K562 (cell line): Measurements from ENCODE around the gene DTNBP1. TPM values are rescaled to one million over a fixed set of nuclear protein-coding genes. Genes with fewer than 3 reads are reported as not detected.

Experiments
- ATAC-seq: fragments of 200-7000 bp; cut with Tn5 transposase; 3 replicates; pipeline ENCODE4 v1.9.1; 2020; ENCODE audit warnings: moderate library complexity
- BruUV-seq: library from RNA; stranded (reverse); fragments of 400-500 nt; replicated peaks from 2 replicates; lab custom pipeline; 2021; lab: Mats Ljungman, UMichigan
- CTCF ChIA-PET: fragments of 300-600 bp; formaldehyde crosslinking; extraction: SDS; loops from one replicate; lab custom pipeline; 2021; ENCODE audit warnings: low intra/inter-chr PET ratio; lab: Yijun Ruan, JAX
- POLR2A ChIA-PET: fragments of 300-600, 350-650 bp; sonication (Branson Sonifier 250); formaldehyde crosslinking; extraction: SDS; loops from one replicate; lab custom pipeline; 2021; ENCODE audit warnings: antibody characterized with exemption, inconsistent platforms; lab: Yijun Ruan, JAX
- DNase-seq, 4 experiments: peaks; one replicate each; pipeline versions ENCODE4 v3.0.0 to v3.0.0-alpha.2; 2011 to 2018; ENCODE audit warnings: low spot score in 3 of 4, mixed read lengths in 3 of 4; ENCODE audit errors: extremely low read depth in 1 of 4
- FAIRE-seq: peaks from 2 replicates; lab custom pipeline; 2011; peaks lifted over from hg19 to GRCh38; lab: Jason Lieb, UNC
- H2AFZ ChIP-seq: 2 replicates; pipeline ENCODE4 v1.6.0; 2011; ENCODE audit warnings: low read depth, low read length, control low read depth, inconsistent platforms
- H3K27ac ChIP-seq: fragments of 200-600 bp; 3 replicates; pipeline ENCODE4 v1.8.0; 2011; ENCODE audit warnings: low read depth, mild to moderate bottlenecking, control low read depth, inconsistent platforms, low read length, moderate library complexity, mixed read lengths; ENCODE audit errors: extremely low read depth
- H3K27me3 ChIP-seq, 2 experiments: fragments of 300-600 bp in 1 of 2; 2 replicates in 1 of 2; 3 replicates in 1 of 2; pipeline versions ENCODE4 v1.6.0 to v1.8.0; 2011; ENCODE audit warnings: inconsistent platforms in 2 of 2, low read length in 2 of 2, mild to moderate bottlenecking in 1 of 2, mixed read lengths in 1 of 2, moderate library complexity in 1 of 2; ENCODE audit not compliant: control insufficient read depth in 2 of 2, insufficient read depth in 2 of 2
- H3K36me3 ChIP-seq: fragments of 300-600 bp; 3 replicates; pipeline ENCODE4 v1.8.0; 2011; ENCODE audit warnings: mild to moderate bottlenecking, low read length, inconsistent platforms; ENCODE audit not compliant: control insufficient read depth, insufficient read depth
- H3K4me1 ChIP-seq, 2 experiments: fragments of 200-600 bp in 1 of 2; replicated peaks in 1 of 2; 2 replicates in 1 of 2; 3 replicates in 1 of 2; pipeline versions ENCODE4 v1.5.1 to v1.8.0; 2011; ENCODE audit warnings: inconsistent platforms in 2 of 2, low read length in 2 of 2, mild to moderate bottlenecking in 1 of 2, mixed read lengths in 1 of 2, moderate library complexity in 1 of 2; ENCODE audit not compliant: control insufficient read depth in 2 of 2, insufficient read depth in 2 of 2
- H3K4me2 ChIP-seq: 2 replicates; pipeline ENCODE4 v1.6.1; 2011; ENCODE audit warnings: low read length, control low read depth, inconsistent platforms, mixed read lengths; ENCODE audit not compliant: insufficient read depth
- H3K4me3 ChIP-seq: fragments of 200-600 bp; sonication (generic), shearing (Covaris generic); 2 replicates; pipeline ENCODE4 v1.5.1; 2016; ENCODE audit warnings: control low read depth, inconsistent platforms
- H3K79me2 ChIP-seq: fragments of 200-600 bp; 3 replicates; pipeline ENCODE4 v1.8.0; 2011; ENCODE audit warnings: low read length, inconsistent platforms; ENCODE audit not compliant: control insufficient read depth, insufficient read depth
- H3K9ac ChIP-seq, 2 experiments: 2 replicates each; pipeline versions ENCODE4 v1.6.0 to v1.6.1; 2011; ENCODE audit warnings: low read depth in 2 of 2, low read length in 2 of 2, control low read depth in 1 of 2, inconsistent platforms in 1 of 2, mild to moderate bottlenecking in 1 of 2, mixed read lengths in 1 of 2; ENCODE audit not compliant: insufficient read depth in 1 of 2
- H3K9me1 ChIP-seq: one replicate; pipeline ENCODE4 v1.6.0; 2011; ENCODE audit warnings: inconsistent platforms, mild to moderate bottlenecking, low read length, moderate library complexity; ENCODE audit not compliant: control insufficient read depth, insufficient read depth
- H3K9me3 ChIP-seq: replicated peaks from 2 replicates; pipeline ENCODE4 v1.5.1; 2011; ENCODE audit warnings: low read depth, low read length, inconsistent platforms; ENCODE audit not compliant: control insufficient read depth, insufficient read depth
- H4K20me1 ChIP-seq: replicated peaks from 2 replicates; pipeline ENCODE4 v1.6.1; 2011; ENCODE audit warnings: low read length, inconsistent platforms, mixed read lengths; ENCODE audit not compliant: control insufficient read depth, insufficient read depth
- ADNP ChIP-seq: fragments of 200-800 bp; sonication (Bioruptor generic); IDR thresholded peaks from 2 replicates; pipeline ENCODE4 v1.6.1; 2016; ENCODE audit warnings: missing genetic modification characterization, missing compliant biosample characterization
- ARID2 ChIP-seq: fragments of 450-650 bp; IDR thresholded peaks from 2 replicates; pipeline ENCODE4 v1.6.1; 2017; ENCODE audit warnings: antibody characterized with exemption, mild to moderate bottlenecking
- BRD9 ChIP-seq: fragments of 450-650 bp; IDR thresholded peaks from 2 replicates; pipeline ENCODE4 v1.6.1; 2018; ENCODE audit warnings: low read depth; ENCODE audit not compliant: partially characterized antibody
- CHCHD3 ChIP-seq: fragments of 250-450 bp; sonication (Bioruptor Pico); IDR thresholded peaks from 2 replicates; pipeline ENCODE4 v2.1.2; 2022; ENCODE audit warnings: mild to moderate bottlenecking
- ETV6 ChIP-seq, 3 experiments: fragments of 150-350 bp in 1 of 3; sonication (generic) in 1 of 3; formaldehyde crosslinking in 1 of 3; IDR thresholded peaks; 2 replicates each; pipeline versions ENCODE4 v1.6.1 to v1.8.0; 2014 to 2022; ENCODE audit warnings: borderline replicate concordance in 2 of 3, low read depth in 2 of 3, antibody characterized with exemption in 1 of 3, low read length in 1 of 3, mild to moderate bottlenecking in 1 of 3, missing genetic modification reagents in 1 of 3
- FOXJ2 ChIP-seq: fragments of 200-800 bp; sonication (Bioruptor generic); IDR thresholded peaks from 2 replicates; pipeline ENCODE4 v1.6.1; 2016; ENCODE audit warnings: missing genetic modification characterization, missing compliant biosample characterization
- MXI1 ChIP-seq: IDR thresholded peaks from 2 replicates; pipeline ENCODE4 v1.6.1; 2011; ENCODE audit warnings: low read depth, mild to moderate bottlenecking, improper control_type of control experiment, low read length
- NUFIP1 ChIP-seq: fragments of 450-650 bp; IDR thresholded peaks from 2 replicates; pipeline ENCODE4 v1.6.1; 2018; ENCODE audit not compliant: partially characterized antibody
- PURB ChIP-seq: sonication (generic); formaldehyde crosslinking; IDR thresholded peaks from 2 replicates; pipeline ENCODE4 v1.9.0; 2021; ENCODE audit warnings: low read depth, mild to moderate bottlenecking, missing genetic modification reagents
- SIX5 ChIP-seq, 2 experiments: IDR thresholded peaks; 2 replicates each; pipeline ENCODE4 v1.6.1; 2011; ENCODE audit warnings: low read length in 2 of 2, borderline replicate concordance in 1 of 2, low read depth in 1 of 2, mild to moderate bottlenecking in 1 of 2, moderate library complexity in 1 of 2; ENCODE audit not compliant: insufficient read depth in 1 of 2
- TAF1 ChIP-seq: IDR thresholded peaks from 2 replicates; pipeline ENCODE4 v1.6.1; 2011; ENCODE audit warnings: mild to moderate bottlenecking, low read length, moderate library complexity; ENCODE audit not compliant: insufficient read depth, control insufficient read depth, severe bottlenecking; ENCODE audit errors: extremely low read depth
- XRCC3 ChIP-seq: fragments of 450-650 bp; IDR thresholded peaks from 2 replicates; pipeline ENCODE4 v1.6.1; 2017; ENCODE audit warnings: mild to moderate bottlenecking, moderate library complexity
- ZNF696 ChIP-seq: fragments of 250-450 bp; sonication (Bioruptor Pico); conservative IDR thresholded peaks from 2 replicates; pipeline ENCODE4 v1.4.0; 2020; ENCODE audit warnings: mild to moderate bottlenecking, moderate library complexity
- WGBS: fragments of 100-300 bp; shearing (Covaris generic); methylation state at CpG from one replicate; pipeline ENCODE4 v1.1.6; 2016; ENCODE audit warnings: low coverage, mixed read lengths; ENCODE audit not compliant: insufficient coverage; ENCODE audit errors: missing lambda C conversion rate; 5-methylcytosine and 5-hydroxymethylcytosine counted together
- in situ Hi-C: fragments of 300-500 bp; cut with MboI; formaldehyde crosslinking; loops from 4 replicates; pipeline ENCODE4 v1.15.0; 2018; ENCODE audit warnings: inconsistent platforms, mixed read lengths
- intact Hi-C: fragments of 100-400 bp; cut with micrococcal nuclease; formaldehyde crosslinking; loops from 2 replicates; pipeline ENCODE4 v1.14.2; 2022
- polyA plus RNA-seq, 8 experiments: library from polyadenylated mRNA; depleted of rRNA in 4 of 8; stranded (reverse) in 5 of 8; unstranded in 3 of 8; fragments of >200 nt; fragmentation: Nextera tagmentation in 2 of 8; fragmentation: Illumina TruSeq in 1 of 8; extraction: Ambion mirVana in 2 of 8; extraction: Trizol in 1 of 8; gene quantifications; 2 replicates each; pipeline versions ENCODE4 v1.2.1 to v1.2.3, GENCODE V29; 2011 to 2014; ENCODE audit warnings: inconsistent platforms in 1 of 8, missing spikeins in 1 of 8
- total RNA-seq, 7 experiments: library from RNA; depleted of rRNA in 6 of 7; stranded (reverse); fragments of >200 nt in 6 of 7; fragmentation: Illumina TruSeq in 2 of 7; extraction: Trizol in 2 of 7; gene quantifications; 2 replicates each; pipeline versions ENCODE4 v1.2.1 to v1.2.3, GENCODE V29; 2011 to 2021; ENCODE audit warnings: low replicate concordance in 1 of 7
- TF ChIP-seq, protein P1 (sequence below): fragments of 450-650 bp; IDR thresholded peaks from 2 replicates; pipeline ENCODE4 v1.7.0; 2016; ENCODE audit warnings: borderline replicate concordance
- TF ChIP-seq, protein P2 (sequence below), 2 experiments: fragments of 450-650 bp; IDR thresholded peaks; 2 replicates each; pipeline ENCODE4 v1.6.1; 2016
- TF ChIP-seq, protein P3 (sequence below): sonication (generic); formaldehyde crosslinking; IDR thresholded peaks from 2 replicates; pipeline ENCODE4 v1.8.1; 2023; ENCODE audit warnings: mild to moderate bottlenecking, missing genetic modification reagents

DTNBP1 gene
- total and polyA plus RNA-seq, 9 of the 15 experiments (the other 6 are each of a cell fraction or from before 2014, with no cell fraction given): 16.7 to 54.5 (median 21.4) TPM

DNA sequence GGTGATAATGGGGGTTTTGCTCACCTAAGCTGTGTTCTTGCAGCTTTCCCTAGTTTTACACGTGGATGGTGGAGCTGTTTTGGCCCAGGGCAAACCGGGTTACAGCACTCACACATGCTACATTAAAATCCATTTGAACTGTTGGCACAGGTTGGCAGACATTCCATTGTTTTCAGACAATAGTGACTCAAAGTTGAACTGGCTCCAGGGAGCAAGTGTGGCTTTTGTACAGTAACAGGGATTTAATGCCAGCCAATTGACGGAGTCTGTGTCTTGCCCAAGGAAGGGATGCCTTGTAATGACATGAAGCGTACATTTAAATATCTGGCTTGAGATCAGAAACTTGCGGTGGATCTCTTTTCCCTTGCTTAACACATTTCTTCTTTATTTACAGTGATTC, 183.1 kb downstream of the DTNBP1 start:
- Histone ChIP-seq H3K27ac (no peak overlapping the region), H3K9ac (no peak overlapping the region), H3K4me1 (peaks cover 3 to 14% of the 10 kb centered on the region in 2 experiments; a peak in 3 of 5 replicates), H3K79me2 (peaks cover 30% of the 10 kb centered on the region), H4K20me1 (peaks cover 8% of the 10 kb centered on the region; the same call in 1 of the 2 replicates), H3K9me1 (no peaks in the 10 kb centered on the region), H2AFZ (no peak overlapping the region), H3K4me3 (no peak overlapping the region), H3K4me2 (no peak overlapping the region), H3K9me3 (no peaks in the 10 kb centered on the region), H3K27me3 (no peaks in the 10 kb centered on the region), H3K36me3 (peaks cover 13% of the 10 kb centered on the region)
- intact Hi-C loops: loop anchor here (5.0 kb wide), 1 partner anchor 232 kb away; the partner anchor contains the start of gene JARID2
- ChIA-PET CTCF (no interaction called here), POLR2A (no interaction called here)
- WGBS: 74% methylated on average over 5 of the region's 5 CpGs
- TF ChIP-seq SIX5 (IDR thresholded peaks at IDR 0.05; ENCODE audit: borderline replicate concordance in 1 of 2, insufficient read depth in 1 of 2, low read depth in 1 of 2, low read length in 2 of 2) (no peak), PURB (CRISPR knock-in tag) (no peak), FOXJ2 (tag) (no peak), BRD9 (no peak), ADNP (tag) (no peak), TAF1 (no peak), XRCC3 (no peak), ZNF696 (CRISPR knock-in tag) (no peak), ETV6 (IDR thresholded peaks at IDR 0.05; ENCODE audit: borderline replicate concordance in 1 of 2, low read depth in 2 of 2, low read length in 1 of 2) (no peak), ETV6 (CRISPR knock-in tag; IDR thresholded peaks at IDR 0.05; ENCODE audit: borderline replicate concordance) (no peak), ARID2 (no peak), CHCHD3 (CRISPR knock-in tag) (no peak), MXI1 (no peak), NUFIP1 (no peak)
- TF ChIP-seq, protein P1, sequence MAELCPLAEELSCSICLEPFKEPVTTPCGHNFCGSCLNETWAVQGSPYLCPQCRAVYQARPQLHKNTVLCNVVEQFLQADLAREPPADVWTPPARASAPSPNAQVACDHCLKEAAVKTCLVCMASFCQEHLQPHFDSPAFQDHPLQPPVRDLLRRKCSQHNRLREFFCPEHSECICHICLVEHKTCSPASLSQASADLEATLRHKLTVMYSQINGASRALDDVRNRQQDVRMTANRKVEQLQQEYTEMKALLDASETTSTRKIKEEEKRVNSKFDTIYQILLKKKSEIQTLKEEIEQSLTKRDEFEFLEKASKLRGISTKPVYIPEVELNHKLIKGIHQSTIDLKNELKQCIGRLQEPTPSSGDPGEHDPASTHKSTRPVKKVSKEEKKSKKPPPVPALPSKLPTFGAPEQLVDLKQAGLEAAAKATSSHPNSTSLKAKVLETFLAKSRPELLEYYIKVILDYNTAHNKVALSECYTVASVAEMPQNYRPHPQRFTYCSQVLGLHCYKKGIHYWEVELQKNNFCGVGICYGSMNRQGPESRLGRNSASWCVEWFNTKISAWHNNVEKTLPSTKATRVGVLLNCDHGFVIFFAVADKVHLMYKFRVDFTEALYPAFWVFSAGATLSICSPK: no peak
- TF ChIP-seq, protein P2, sequence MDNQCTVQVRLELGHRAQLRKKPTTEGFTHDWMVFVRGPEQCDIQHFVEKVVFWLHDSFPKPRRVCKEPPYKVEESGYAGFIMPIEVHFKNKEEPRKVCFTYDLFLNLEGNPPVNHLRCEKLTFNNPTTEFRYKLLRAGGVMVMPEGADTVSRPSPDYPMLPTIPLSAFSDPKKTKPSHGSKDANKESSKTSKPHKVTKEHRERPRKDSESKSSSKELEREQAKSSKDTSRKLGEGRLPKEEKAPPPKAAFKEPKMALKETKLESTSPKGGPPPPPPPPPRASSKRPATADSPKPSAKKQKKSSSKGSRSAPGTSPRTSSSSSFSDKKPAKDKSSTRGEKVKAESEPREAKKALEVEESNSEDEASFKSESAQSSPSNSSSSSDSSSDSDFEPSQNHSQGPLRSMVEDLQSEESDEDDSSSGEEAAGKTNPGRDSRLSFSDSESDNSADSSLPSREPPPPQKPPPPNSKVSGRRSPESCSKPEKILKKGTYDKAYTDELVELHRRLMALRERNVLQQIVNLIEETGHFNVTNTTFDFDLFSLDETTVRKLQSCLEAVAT (IDR thresholded peaks at IDR 0.05): no peak
- TF ChIP-seq, protein P3, sequence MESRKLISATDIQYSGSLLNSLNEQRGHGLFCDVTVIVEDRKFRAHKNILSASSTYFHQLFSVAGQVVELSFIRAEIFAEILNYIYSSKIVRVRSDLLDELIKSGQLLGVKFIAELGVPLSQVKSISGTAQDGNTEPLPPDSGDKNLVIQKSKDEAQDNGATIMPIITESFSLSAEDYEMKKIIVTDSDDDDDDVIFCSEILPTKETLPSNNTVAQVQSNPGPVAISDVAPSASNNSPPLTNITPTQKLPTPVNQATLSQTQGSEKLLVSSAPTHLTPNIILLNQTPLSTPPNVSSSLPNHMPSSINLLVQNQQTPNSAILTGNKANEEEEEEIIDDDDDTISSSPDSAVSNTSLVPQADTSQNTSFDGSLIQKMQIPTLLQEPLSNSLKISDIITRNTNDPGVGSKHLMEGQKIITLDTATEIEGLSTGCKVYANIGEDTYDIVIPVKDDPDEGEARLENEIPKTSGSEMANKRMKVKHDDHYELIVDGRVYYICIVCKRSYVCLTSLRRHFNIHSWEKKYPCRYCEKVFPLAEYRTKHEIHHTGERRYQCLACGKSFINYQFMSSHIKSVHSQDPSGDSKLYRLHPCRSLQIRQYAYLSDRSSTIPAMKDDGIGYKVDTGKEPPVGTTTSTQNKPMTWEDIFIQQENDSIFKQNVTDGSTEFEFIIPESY (CRISPR knock-in tag): no peak
- in situ Hi-C loops: no loop called here
- ATAC-seq: no peak
- no TSS peak for BruUV-seq
- DNase-seq: no peak
- peak; percentile 15 for FAIRE-seq
